Ramos (cell line): ENCODE results near the gene RANBP9.

Source experiments
- in situ Hi-C: fragments of 300-500 bp; cut with MboI; formaldehyde crosslinking; loops from one replicate; pipeline ENCODE4 v1.14.3; 2022; ENCODE audit warnings: low sequenced_read_pairs; ENCODE audit not compliant: unreplicated experiment

RANBP9 gene

DNA sequence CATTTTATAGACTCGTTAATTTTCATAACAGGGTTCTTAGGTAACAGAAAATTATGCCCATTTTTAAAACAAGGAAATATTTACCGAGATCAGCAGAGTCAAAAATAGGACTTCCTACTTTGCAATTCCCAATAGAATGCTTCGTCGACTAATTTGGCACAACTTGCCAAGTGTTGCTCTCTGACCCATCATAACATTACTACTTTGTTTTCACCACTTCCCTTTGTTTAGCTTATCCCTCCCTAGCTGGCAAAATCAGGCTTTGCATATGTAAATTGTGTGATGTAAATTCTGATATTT, 914 bp upstream of the RANBP9 start:
- in situ Hi-C loops, result no loop called here

GRCh38 chr6:13711324-13711732, 307 bp downstream of the RANBP9 start:
- in situ Hi-C loops, result no loop called here

- in situ Hi-C loops, result no loop called here
These were observed 897 bp downstream of the RANBP9 start for GRCh38 chr6:13710552-13711323.

- in situ Hi-C loops, result no loop called here
These were observed 1.7 kb downstream of the RANBP9 start for GRCh38 chr6:13709689-13710551.

DNA sequence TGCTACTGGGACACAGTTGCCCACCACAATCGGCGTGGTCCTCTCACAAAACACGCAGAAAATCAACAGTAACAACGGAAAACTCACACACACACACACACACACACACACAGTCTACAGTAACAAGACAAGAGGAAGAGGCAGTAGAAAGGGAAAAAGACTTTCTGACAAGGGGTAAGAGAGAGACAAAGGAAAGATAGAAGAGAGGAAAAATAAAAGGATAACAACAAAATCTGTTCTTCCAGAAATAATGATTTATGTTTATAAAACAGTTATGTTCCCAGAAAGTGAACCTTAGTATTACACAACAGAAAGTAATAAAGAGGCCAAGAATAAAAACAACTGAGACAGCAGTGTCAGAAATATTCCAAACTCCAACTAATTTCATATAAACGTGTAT, 2.9 kb downstream of the RANBP9 start:
- in situ Hi-C loops, result no loop called here

DNA sequence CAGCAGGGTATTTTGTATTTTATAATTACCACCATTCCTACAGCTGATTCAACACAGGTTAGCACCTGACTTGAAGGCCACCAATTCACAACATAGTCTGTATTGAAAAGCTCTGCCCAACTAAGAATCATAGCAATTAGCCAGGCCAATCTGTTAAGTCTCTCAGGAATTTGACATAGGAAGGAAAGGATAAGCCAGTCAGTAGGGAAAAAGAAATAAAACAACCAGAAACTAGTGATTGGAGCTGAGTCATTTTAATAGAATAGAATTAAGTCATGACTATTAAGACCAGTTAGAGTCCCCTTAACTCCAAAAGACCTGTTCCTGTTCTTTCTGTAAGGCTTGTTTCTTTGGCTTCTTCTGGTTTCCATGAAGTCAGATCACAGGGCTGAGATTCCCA, 8.1 kb downstream of the RANBP9 start:
- in situ Hi-C loops, result no loop called here

DNA sequence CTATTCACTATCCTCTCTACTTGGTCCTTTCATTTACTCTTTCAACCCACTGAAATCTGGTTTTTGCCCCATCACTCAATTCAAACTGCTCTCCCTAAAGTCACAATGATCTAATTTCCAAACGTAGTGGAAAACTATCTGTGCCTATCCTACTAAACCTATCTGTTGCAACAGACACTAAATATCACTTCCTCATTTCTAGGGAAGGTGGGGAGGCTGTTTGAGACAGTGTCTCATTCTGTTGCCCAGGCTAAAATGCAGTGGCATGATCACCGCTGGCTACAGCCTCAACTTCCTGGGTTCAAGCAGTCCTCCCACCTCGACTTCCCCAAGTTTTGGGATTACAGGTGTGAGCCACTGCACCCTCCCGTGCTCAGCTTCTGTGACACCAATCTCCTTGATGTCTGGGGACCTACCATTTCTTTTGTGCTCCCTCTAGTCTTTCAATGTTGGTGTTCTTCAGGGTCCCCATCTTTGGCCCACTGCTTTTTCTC, 8.8 kb downstream of the RANBP9 start:
- in situ Hi-C loops, result no loop called here

- in situ Hi-C loops, result no loop called here
These were observed 11.4 kb downstream of the RANBP9 start for GRCh38 chr6:13700232-13700631.

DNA sequence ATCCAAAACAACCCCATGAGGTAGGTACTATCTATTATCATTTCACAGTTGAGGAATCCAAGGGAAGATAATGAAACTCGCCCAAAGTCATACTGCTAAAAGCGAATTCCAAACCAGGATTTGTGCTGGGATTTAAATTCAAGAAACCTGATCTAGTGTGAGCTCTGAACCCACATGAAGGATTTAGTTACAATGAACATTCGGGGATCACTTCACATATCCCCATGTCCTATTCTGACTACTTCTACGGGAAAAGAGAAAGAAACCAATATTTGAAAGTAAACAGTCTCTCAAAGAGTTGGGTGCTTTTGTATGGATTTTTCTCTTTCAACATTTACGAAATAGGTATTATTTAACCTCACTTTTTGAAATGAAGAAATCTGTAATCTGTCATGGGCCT, 12.9 kb downstream of the RANBP9 start:
- in situ Hi-C loops, result no loop called here

- in situ Hi-C loops, result no loop called here
These were observed 13.8 kb downstream of the RANBP9 start for GRCh38 chr6:13697857-13698256.

DNA sequence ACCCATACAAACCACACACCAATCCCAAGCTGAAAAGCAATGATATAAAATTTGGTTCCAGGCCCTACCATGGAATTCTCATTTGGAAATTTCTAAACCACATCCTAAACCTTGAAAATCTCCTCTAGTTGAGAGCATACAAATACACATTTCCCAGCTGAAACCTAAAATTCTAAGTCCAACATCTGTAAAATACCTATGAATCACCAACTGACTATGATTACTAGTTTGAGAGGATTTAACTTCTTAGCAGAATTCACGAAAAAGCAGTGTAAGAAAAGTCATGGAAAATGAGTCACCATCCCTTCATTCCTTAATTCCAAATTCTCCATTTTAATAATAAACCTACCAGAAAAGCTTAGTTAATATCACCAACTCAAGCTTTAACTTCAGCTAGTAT, 15.4 kb downstream of the RANBP9 start:
- in situ Hi-C loops, result no loop called here

DNA sequence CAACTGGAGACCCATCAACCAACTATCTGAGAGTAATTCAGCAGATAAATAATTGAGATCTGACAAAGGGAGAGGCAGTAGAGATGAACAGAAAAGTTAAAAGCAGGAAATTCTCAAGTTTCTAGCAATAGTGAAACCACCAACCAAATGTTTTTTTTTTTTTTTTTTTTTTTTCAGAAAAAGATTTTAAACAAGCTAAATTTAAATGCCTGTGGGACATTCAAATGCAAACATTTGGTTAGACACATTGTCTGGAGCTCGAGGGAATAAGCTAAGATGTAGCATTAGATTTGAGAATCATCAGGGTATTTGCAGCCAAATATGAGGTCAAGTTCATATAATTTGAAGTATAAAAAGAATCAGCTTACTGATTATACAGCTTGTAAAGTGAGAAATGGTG, 16.4 kb downstream of the RANBP9 start:
- in situ Hi-C loops, result no loop called here

DNA sequence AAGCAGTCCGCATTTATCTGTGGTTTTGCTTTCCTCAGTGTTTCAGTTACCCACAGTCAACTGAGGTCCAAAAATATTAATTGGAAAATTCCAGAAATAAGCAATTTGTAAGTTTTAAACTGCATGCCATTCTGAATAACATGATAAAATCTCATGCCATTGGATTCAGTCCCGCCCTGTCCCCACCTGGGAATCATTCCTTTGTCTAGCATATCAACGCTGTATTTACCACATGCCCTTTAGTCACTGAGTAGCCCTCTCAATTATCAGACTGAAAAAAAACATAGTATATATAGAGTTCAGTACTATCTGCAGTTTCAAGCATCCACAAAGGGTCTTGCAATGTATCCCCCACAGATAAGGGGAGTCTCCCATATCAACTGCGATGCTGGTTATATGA, 17.1 kb downstream of the RANBP9 start:
- in situ Hi-C loops, result no loop called here

GRCh38 chr6:13689511-13690256, 22.0 kb downstream of the RANBP9 start:
- in situ Hi-C loops, result no loop called here

DNA sequence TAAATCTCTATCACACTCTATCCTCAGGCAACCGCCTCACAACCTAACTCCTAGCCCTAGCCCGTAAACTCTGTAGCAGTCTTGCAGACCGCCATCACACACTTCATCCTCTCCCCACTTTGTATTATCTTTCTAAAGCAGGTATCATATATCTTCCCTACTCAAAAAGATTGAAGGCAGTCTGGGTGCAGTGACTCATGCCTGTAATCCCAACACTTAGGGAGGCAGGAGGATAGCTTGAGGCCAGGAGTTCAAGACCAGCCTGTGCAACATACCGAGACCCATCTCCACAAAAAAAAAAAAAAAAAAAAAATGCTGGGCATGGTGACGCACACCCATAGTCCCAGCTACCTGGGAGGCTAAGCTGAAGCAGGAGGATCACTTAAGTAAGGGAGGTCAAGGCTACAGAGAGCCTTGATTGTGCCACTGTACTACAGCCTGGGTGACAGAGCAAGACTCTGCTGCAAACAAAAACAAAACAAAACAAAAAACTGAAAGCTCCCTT, 22.9 kb downstream of the RANBP9 start:
- in situ Hi-C loops, result no loop called here

DNA sequence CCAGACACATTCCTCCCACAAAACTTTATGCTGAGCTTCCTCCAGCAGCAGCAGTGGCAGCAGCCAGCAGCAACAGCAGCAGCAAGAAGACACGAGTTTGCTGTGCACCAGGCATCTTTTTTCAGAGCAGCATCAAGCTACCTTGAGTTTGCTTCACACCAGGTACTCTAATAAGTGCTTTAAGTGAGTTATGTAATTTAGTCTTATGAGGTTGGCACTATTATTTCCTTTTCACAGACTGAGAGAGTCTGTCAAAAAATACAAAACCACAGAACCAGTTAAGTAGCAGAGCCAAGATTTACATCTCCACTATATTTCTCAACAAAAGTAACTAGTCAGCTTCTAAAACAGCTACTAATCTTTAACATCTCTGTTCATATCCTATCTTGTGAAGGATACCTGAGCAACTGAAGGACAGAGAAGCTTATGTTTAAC, 23.7 kb downstream of the RANBP9 start:
- in situ Hi-C loops, result no loop called here

DNA sequence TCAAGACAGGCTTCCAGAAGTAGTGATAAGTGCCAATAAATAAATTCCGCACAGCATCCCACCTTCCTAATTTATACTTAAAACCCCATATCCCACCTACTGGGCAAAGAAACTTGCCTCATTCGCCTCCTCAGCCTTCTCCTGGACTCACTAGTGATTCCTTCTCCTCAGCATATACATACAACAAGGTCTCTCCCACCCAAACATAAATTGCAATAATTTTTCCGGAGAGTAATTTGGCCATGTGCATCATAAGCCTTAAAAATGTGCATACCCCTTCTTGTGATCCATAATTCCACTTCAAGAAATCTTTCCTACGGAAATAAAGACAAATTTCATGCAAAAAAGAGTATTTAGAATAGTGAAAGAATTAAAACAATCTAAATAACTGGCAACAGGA, 26.8 kb downstream of the RANBP9 start:
- in situ Hi-C loops, result no loop called here

DNA sequence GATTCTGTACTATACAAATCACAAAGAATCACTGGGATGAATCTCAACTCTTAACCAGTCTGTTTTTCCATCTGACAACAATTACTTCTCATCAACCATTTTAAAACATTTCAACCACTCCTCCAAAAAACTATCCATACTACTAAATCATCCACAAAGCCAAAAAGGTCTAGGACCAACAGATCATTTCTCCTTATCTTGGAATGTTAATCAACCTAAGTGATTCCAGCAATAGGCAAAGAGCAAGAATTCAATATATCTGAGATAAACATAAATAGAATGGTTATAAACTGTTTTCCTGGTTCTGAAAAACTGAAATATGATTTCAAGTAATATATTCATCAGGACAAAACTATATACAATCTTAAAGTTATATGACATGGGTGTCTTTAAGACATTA, 28.6 kb downstream of the RANBP9 start:
- in situ Hi-C loops, result no loop called here

GRCh38 chr6:13682346-13682745, 29.3 kb downstream of the RANBP9 start:
- in situ Hi-C loops, result no loop called here

DNA sequence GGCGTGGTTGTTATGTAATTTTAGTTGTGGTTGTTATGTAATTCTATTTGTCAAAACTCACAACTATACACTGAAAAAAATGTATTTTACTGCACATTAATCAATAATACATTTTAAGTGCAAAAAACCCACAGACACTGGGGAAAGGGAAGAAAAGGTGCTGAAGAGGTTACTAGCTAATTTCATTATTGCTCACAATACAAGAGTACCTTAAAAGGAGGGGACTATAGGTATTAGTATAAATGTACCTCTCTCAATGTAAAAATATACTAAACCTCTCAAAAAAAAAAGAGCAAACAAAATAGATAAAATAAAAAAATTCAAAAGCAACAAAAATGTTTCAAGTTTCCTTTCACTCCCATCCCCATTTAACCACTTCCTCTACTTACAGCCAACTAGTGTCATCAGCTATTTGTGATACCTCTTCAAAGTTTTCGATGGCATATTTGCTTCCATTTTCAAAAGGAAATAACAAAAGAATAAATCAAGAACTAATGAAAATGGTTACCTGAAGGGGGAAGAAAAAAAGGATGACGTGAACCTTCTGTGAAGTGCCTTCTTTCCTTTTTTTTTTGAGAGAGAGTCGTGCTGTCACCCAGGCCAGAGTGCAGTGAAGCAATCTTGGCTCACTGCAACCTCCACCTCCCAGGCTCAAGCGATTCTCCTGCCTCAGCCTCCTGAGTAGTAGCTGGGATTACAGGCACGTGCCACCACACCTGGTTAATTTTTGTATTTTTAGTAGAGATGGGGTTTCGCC, 30.2 kb downstream of the RANBP9 start:
- in situ Hi-C loops, result no loop called here
